Uterine smooth muscle cell (primary cell): ENCODE results near the gene ALG6. TPM values are rescaled to one million over a fixed set of nuclear protein-coding genes. Genes with fewer than 3 reads are reported as not detected.

Source experiments
- total RNA-seq: library from RNA; depleted of rRNA; stranded (reverse); fragments of >200 nt; gene quantifications from 2 replicates; pipeline ENCODE4 v1.2.3, GENCODE V29; 2014

The ALG6 gene
- total RNA-seq: 9.5 and 15.2 TPM in 2 replicates

GRCh38 chr1:63367215-63368103 is at the start of gene ALG6:
Gene ALG6, plus strand, starts transcription at chr1:63367627. Its CDS starts 3,351 bp downstream, at chr1:63370978.

DNA sequence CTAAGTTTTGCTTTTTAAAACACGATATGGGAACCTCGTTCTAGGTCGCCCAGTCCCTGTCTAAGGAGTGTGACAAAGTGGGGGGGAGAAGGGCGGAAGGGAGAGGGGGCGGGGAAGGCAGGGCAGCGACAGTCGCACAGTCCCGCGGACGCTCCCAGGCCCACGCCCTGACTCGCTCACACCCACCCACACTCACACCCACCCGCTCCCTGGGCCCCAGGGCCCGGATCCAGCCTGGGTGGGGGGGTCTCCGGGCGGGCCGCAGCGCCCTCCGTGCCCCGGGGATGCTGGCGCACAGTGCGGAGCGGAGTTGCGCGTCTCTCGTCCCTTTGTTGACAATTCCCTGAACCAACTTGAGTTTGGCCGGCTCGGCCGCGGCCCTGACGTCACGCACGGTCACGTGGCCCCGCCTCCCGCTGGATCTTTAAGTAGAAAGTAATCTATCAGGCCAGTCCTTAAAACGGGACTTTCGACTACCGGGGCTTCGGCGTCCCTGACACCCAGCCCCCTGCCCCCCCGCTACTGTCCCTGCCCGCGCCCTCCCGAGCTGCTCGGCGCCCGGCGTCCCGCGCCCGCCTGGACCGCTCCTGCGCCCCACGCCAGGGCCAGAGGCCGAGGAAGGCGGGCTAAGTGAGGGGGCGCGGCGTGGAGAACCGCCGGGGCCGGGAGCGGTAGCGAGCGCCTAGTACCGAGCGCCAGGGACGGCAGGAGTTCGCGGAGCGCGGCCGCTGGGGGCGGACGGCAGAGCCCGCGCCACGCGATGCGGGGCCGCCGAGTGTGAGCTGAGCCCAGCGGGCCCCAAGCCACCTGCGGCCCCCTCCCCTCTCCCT is 45.1 kb upstream of the ALG6 start, which contains the start of gene FOXD3:
FOXD3 (plus strand) TSS at position 454 of the 830 bp plus-strand sequence. CDS start 492 bp downstream, outside the sequence.

Other genes starting within 250 kb of the ALG6 start
- not detected in 2 replicates for gene FOXD3, start 45.1 kb upstream of the ALG6 start, total RNA-seq
- gene ITGB3BP, start 155.6 kb downstream of the ALG6 start, total RNA-seq: 22.2 and 38.8 TPM in 2 replicates
- gene EFCAB7, start 155.9 kb downstream of the ALG6 start, total RNA-seq: 8.1 and 8.6 TPM in 2 replicates
- 68.3 and 109 TPM in 2 replicates for gene PGM1, start 225.8 kb downstream of the ALG6 start, total RNA-seq